HepG2 (cell line): Measurements from ENCODE around the gene TMEM267. TPM values are rescaled to one million over a fixed set of nuclear protein-coding genes. Genes with fewer than 3 reads are reported as not detected.

Source experiments
- ATAC-seq: fragments of 200-7000 bp; cut with Tn5 transposase; 3 replicates; pipeline ENCODE4 v1.9.1; 2020; ENCODE audit warnings: mild to moderate bottlenecking, moderate library complexity
- BruUV-seq: library from RNA; stranded (reverse); fragments of 400-500 nt; replicated peaks from 2 replicates; lab custom pipeline; 2021; lab: Mats Ljungman, UMichigan
- CTCF ChIA-PET: fragments of 300-600 bp; formaldehyde crosslinking; extraction: SDS; loops from one replicate; lab custom pipeline; 2021; ENCODE audit warnings: low total read pairs, inconsistent platforms, low intra/inter-chr PET ratio; lab: Yijun Ruan, JAX
- POLR2A ChIA-PET: fragments of 350-600 bp; sonication (Branson Sonifier 250); formaldehyde crosslinking; loops from one replicate; lab custom pipeline; 2020; ENCODE audit warnings: antibody characterized with exemption, inconsistent platforms; lab: Yijun Ruan, JAX
- DNase-seq: peaks from one replicate; pipeline ENCODE4 v3.0.0-alpha.2; 2015; ENCODE audit warnings: low spot score
- FAIRE-seq: peaks from 3 replicates; lab custom pipeline; 2011; peaks lifted over from hg19 to GRCh38; lab: Jason Lieb, UNC
- H2AFZ ChIP-seq: one replicate; pipeline ENCODE4 v1.6.1; 2011; ENCODE audit warnings: low read length, inconsistent platforms
- H3K27ac ChIP-seq: fragments of 300-600 bp; 3 replicates; pipeline ENCODE4 v1.8.0; 2011; ENCODE audit warnings: mixed run types, mild to moderate bottlenecking, mixed read lengths, low read length, inconsistent platforms; ENCODE audit not compliant: insufficient read depth; ENCODE audit errors: extremely low read length
- H3K27me3 ChIP-seq, 2 experiments: fragments of 200-600 bp in 1 of 2; 2 replicates in 1 of 2; 3 replicates in 1 of 2; pipeline versions ENCODE4 v1.6.0 to v1.8.0; 2011; ENCODE audit warnings: low read length in 2 of 2, mild to moderate bottlenecking in 2 of 2, moderate library complexity in 2 of 2, inconsistent platforms in 1 of 2; ENCODE audit not compliant: insufficient read depth in 2 of 2, control insufficient read depth in 1 of 2
- H3K36me3 ChIP-seq, 2 experiments: fragments of 200-600 bp in 1 of 2; replicated peaks in 1 of 2; 2 replicates in 1 of 2; 3 replicates in 1 of 2; pipeline versions ENCODE4 v1.5.1 to v1.8.0; 2011; ENCODE audit warnings: low read length in 2 of 2, inconsistent platforms in 1 of 2; ENCODE audit not compliant: insufficient read depth in 2 of 2, control insufficient read depth in 1 of 2
- H3K4me1 ChIP-seq: 2 replicates; pipeline ENCODE4 v1.5.1; 2012; ENCODE audit warnings: low read length, inconsistent platforms; ENCODE audit not compliant: insufficient read depth
- H3K4me2 ChIP-seq: 2 replicates; pipeline ENCODE4 v1.6.0; 2011; ENCODE audit warnings: low read depth, low read length, inconsistent platforms
- H3K4me3 ChIP-seq, 3 experiments: fragments of 200-600 bp in 1 of 3; sonication (generic), shearing (Covaris generic) in 1 of 3; replicated peaks in 1 of 3; 2 replicates each; pipeline ENCODE4 v1.5.1; 2011 to 2016; ENCODE audit warnings: low read length in 3 of 3, inconsistent platforms in 2 of 3, low read depth in 2 of 3, mild to moderate bottlenecking in 2 of 3, control low read depth in 1 of 3, mixed read lengths in 1 of 3; ENCODE audit not compliant: insufficient read depth in 1 of 3
- H3K79me2 ChIP-seq: one replicate; pipeline ENCODE4 v1.6.1; 2011; ENCODE audit warnings: low read length, inconsistent platforms; ENCODE audit not compliant: insufficient read depth
- H3K9ac ChIP-seq: 2 replicates; pipeline ENCODE4 v1.6.0; 2011; ENCODE audit warnings: mild to moderate bottlenecking, low read depth, low read length, inconsistent platforms; ENCODE audit not compliant: insufficient read depth
- H3K9me3 ChIP-seq: 2 replicates; pipeline ENCODE4 v1.5.1; 2012; ENCODE audit warnings: mild to moderate bottlenecking, low read length
- H4K20me1 ChIP-seq: 2 replicates; pipeline ENCODE4 v1.6.0; 2011; ENCODE audit warnings: inconsistent platforms, mild to moderate bottlenecking, low read length, moderate library complexity; ENCODE audit not compliant: insufficient read depth
- ATF7 ChIP-seq, 2 experiments: fragments of 450-650 bp in 1 of 2; sonication (generic) in 1 of 2; formaldehyde crosslinking in 1 of 2; IDR thresholded peaks; 2 replicates each; pipeline versions ENCODE4 v1.4.0 to v1.6.1; 2016 to 2020; ENCODE audit warnings: antibody characterized with exemption in 1 of 2, mild to moderate bottlenecking in 1 of 2, missing genetic modification reagents in 1 of 2
- KDM4B ChIP-seq: sonication (generic); formaldehyde crosslinking; IDR thresholded peaks from 2 replicates; pipeline ENCODE4 v1.4.0; 2020; ENCODE audit warnings: missing genetic modification reagents
- NR0B2 ChIP-seq: sonication (generic); formaldehyde crosslinking; IDR thresholded peaks from 2 replicates; pipeline ENCODE4 v1.4.0; 2020; ENCODE audit warnings: mild to moderate bottlenecking, missing genetic modification reagents
- POLR2A ChIP-seq, 2 experiments: IDR thresholded peaks; 2 replicates each; pipeline ENCODE4 v1.6.1; 2011; ENCODE audit warnings: low read depth in 2 of 2, low read length in 2 of 2, mild to moderate bottlenecking in 1 of 2, moderate library complexity in 1 of 2; ENCODE audit not compliant: insufficient read depth in 1 of 2
- PRDM10 ChIP-seq: sonication (generic); formaldehyde crosslinking; IDR thresholded peaks from 2 replicates; pipeline ENCODE4 v1.4.0; 2020; ENCODE audit warnings: low read depth, missing genetic modification reagents
- SRSF4 ChIP-seq: fragments of 200-400 bp; formaldehyde crosslinking; IDR thresholded peaks from one replicate; pipeline ENCODE4 v1.6.1; 2018; ENCODE audit warnings: mild to moderate bottlenecking, low read depth, low read length, moderate library complexity; ENCODE audit not compliant: poor library complexity, severe bottlenecking
- ZNF230 ChIP-seq: sonication (generic); formaldehyde crosslinking; IDR thresholded peaks from 2 replicates; pipeline ENCODE4 v1.4.0; 2020; ENCODE audit warnings: mild to moderate bottlenecking, missing genetic modification reagents
- WGBS: methylation state at CpG from one replicate; pipeline ENCODE4 v1.1.6; 2017; ENCODE audit warnings: low lambda C conversion rate; 5-methylcytosine and 5-hydroxymethylcytosine counted together
- in situ Hi-C: cut with HindIII; loops from 2 replicates; pipeline ENCODE4 v1.10.0; 2017; ENCODE audit warnings: low pct_unique_long_range_greater_than_20kb; ENCODE audit not compliant: extremely low pct_ligation_motif_present
- intact Hi-C: fragments of 100-400 bp; cut with micrococcal nuclease; formaldehyde crosslinking; loops from one replicate; pipeline ENCODE4 v1.10.0; 2022; ENCODE audit not compliant: unreplicated experiment
- polyA plus RNA-seq, 8 experiments: library from polyadenylated mRNA; depleted of rRNA in 3 of 8; stranded (reverse) in 7 of 8; unstranded in 1 of 8; fragments of >200 nt; fragmentation: Illumina TruSeq in 4 of 8; extraction: Trizol in 4 of 8; gene quantifications; 2 replicates each; pipeline versions ENCODE4 v1.2.1 to v1.2.3, GENCODE V29; 2011 to 2016; ENCODE audit warnings: low read depth in 4 of 8, missing spikeins in 1 of 8, mixed read lengths in 1 of 8; ENCODE audit not compliant: insufficient read depth in 1 of 8
- total RNA-seq, 5 experiments: library from RNA; depleted of rRNA; stranded (reverse); fragments of >200 nt; fragmentation: Illumina TruSeq; extraction: Trizol; gene quantifications; 2 replicates each; pipeline ENCODE4 v1.2.3, GENCODE V29; 2016; ENCODE audit warnings: low read depth in 1 of 5

Gene TMEM267
- total and polyA plus RNA-seq, 2 of the 13 experiments (the other 11 are each of a cell fraction or from before 2014, with no cell fraction given) = 8.9 to 12.6 TPM

GRCh38 chr5:43498581-43498980 is 14.9 kb upstream of the TMEM267 start:
- in situ Hi-C loops = no loop called here
- CTCF ChIA-PET = no interaction called here

More at GRCh38 chr5:43498581-43498980, 14.9 kb upstream of the TMEM267 start:
- DNase-seq (no peak), ATAC-seq (no peak), FAIRE-seq (no peak)
- no peak overlapping the region for H3K9ac ChIP-seq
- H3K27ac ChIP-seq = no peak overlapping the region
- intact Hi-C loops = no loop called here
- H3K4me3 ChIP-seq = no peak overlapping the region
- BruUV-seq = no TSS peak
- no peaks in the 10 kb centered on the region for H3K4me1 ChIP-seq
- H3K27me3 ChIP-seq = no peaks in the 10 kb centered on the region
- no peaks in the 10 kb centered on the region for H3K79me2 ChIP-seq
- no peaks in the 10 kb centered on the region for H3K9me3 ChIP-seq
- H3K4me2 ChIP-seq = no peak overlapping the region
- peaks cover 0 to 8% of the 10 kb centered on the region in 2 experiments; a peak in 3 of 5 replicates for H3K36me3 ChIP-seq
- WGBS = 97% methylated on average over 2 of the region's 2 CpGs
- H2AFZ ChIP-seq = no peak overlapping the region
- no peaks in the 10 kb centered on the region for H4K20me1 ChIP-seq
- TF ChIP-seq KDM4B (no peak), ATF7 (IDR thresholded peaks at IDR 0.05) (no peak), ATF7 (CRISPR knock-in tag; IDR thresholded peaks at IDR 0.05) (no peak), NR0B2 (CRISPR knock-in tag) (no peak), SRSF4 (no peak), PRDM10 (CRISPR knock-in tag) (no peak), POLR2A (IDR thresholded peaks at IDR 0.05; ENCODE audit: insufficient read depth in 1 of 2, low read depth in 2 of 2, low read length in 2 of 2) (no peak), ZNF230 (CRISPR knock-in tag) (no peak)
- POLR2A ChIA-PET = no interaction called here
